Hippocampal formation (tissue), 2 donors: ENCODE results near the gene TGFBR3.

Experiments used
- DNase-seq, 2 donors: peaks; one replicate each; lab custom pipeline; 2025; lab: John Stamatoyannopoulos, UW

The TGFBR3 gene

GRCh38 chr1:91885716-91886506 is at the start of gene TGFBR3:
TGFBR3 (minus strand) TSS chr1:91886151; CDS start chr1:91861531, 24,620 bp downstream.
- DNase-seq: peak; percentile 77 to 85

GRCh38 chr1:91929250-91929649 is 43.3 kb upstream of the TGFBR3 start:
- no peak for DNase-seq

- no peak for DNase-seq
These were observed 42.1 kb upstream of the TGFBR3 start for GRCh38 chr1:91928026-91928425.

- no peak for DNase-seq
These were observed 39.9 kb upstream of the TGFBR3 start for GRCh38 chr1:91925644-91926435.

- no peak for DNase-seq
These were observed 38.2 kb upstream of the TGFBR3 start for GRCh38 chr1:91924146-91924545.

- no peak for DNase-seq
These were observed 34.0 kb upstream of the TGFBR3 start for GRCh38 chr1:91919962-91920361.

GRCh38 chr1:91916811-91917460 is 31.0 kb upstream of the TGFBR3 start:
- DNase-seq: no peak

GRCh38 chr1:91916046-91916445 is 30.1 kb upstream of the TGFBR3 start:
- no peak for DNase-seq

- no peak for DNase-seq
These were observed 27.1 kb upstream of the TGFBR3 start for GRCh38 chr1:91913018-91913417.

- no peak for DNase-seq
These were observed 26.3 kb upstream of the TGFBR3 start for GRCh38 chr1:91912266-91912665.

GRCh38 chr1:91901231-91901630 is 15.3 kb upstream of the TGFBR3 start:
- no peak for DNase-seq

GRCh38 chr1:91900562-91900961 is 14.6 kb upstream of the TGFBR3 start:
- no peak for DNase-seq

- no peak for DNase-seq
These were observed 11.1 kb upstream of the TGFBR3 start for GRCh38 chr1:91897016-91897415.

- no peak for DNase-seq
These were observed 10.0 kb upstream of the TGFBR3 start for GRCh38 chr1:91895832-91896556.

- DNase-seq: no peak
These were observed 8.2 kb upstream of the TGFBR3 start for GRCh38 chr1:91894036-91894761.

GRCh38 chr1:91891969-91892368 is 6.0 kb upstream of the TGFBR3 start:
- DNase-seq: no peak

GRCh38 chr1:91891454-91891853 is 5.5 kb upstream of the TGFBR3 start:
- no peak for DNase-seq

- no peak for DNase-seq
These were observed 3.9 kb upstream of the TGFBR3 start for GRCh38 chr1:91889717-91890459.

- no peak for DNase-seq
These were observed 687 bp downstream of the TGFBR3 start for GRCh38 chr1:91885213-91885715.

- peak in 1 of 2 donors; percentile 24 for DNase-seq
These were observed 1.3 kb downstream of the TGFBR3 start for GRCh38 chr1:91884459-91885212.
